KG1 (cell line): ENCODE results near the gene PNLIPRP3.

ENCODE experiments used
- DNase-seq: peaks from one replicate; lab custom pipeline; 2025; lab: John Stamatoyannopoulos, UW

The PNLIPRP3 gene

DNA sequence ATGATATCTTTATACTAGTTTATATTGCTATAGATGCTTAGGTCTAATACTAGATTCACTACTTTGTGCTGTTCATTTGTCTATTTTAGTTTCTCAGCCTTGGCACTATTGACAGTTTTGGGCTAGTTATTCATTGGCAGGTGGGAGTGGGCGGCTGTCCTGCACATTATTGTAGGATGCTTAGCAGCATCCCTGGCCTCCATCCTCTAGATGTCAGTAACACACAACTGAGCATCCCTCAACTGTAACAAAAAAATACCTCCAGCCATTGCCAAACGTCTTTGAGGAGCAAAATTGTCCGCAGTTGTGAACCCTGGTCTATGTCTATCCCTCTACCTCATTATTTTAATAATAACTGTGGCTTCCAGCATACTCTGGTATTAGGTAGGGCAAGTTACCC lies 83.7 kb downstream of the PNLIPRP3 start:
- DNase-seq, result no peak

- DNase-seq, result no peak
These were observed 94.0 kb downstream of the PNLIPRP3 start for GRCh38 chr10:116521424-116522290.

DNA sequence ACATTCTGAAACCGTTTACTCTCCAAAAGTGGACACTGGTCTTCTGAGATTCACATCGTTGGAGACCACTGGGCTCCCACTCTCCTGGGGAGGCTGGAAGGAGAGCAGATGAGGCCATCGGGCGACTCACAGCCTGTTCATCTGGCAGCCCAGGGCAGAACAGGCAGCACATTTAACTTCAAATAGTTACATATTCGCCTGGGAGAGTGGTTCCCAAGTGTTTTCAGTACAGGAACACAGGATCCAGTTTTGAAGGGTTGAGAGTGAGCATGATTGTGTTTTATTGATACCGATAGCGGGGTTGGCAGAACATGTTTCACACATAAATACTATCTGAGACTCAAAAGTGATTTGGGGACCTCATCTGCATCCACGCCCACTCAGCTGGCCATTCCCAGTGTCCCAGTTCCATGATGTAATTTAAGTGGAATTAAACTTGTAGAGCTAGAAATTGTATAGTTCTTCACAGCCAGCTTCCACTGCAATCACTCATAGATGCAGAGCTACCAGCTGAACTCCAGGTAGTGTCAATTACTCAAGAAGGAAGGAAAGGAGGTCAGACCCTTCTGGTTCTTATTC lies 95.2 kb downstream of the PNLIPRP3 start:
- DNase-seq, result no peak

- no peak for DNase-seq
These were observed 97.1 kb downstream of the PNLIPRP3 start for GRCh38 chr10:116524736-116525135.

DNA sequence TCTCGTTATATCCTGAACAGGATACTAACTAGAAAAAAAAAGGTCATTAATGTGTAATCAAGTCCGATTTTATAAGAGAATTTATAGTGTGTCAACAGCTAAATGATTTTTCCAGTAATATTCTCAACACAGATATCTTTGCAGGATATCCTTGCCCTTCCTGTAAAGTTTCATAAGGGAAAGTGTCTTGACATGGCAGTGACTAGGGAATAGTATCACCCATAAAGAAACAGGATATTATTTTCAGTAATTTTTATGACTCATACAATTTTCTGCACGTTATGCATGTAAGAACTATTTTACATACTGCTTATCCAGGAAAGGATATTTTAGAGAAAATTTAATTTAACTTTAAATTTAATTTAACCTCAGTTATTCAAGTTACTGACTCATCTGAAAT lies 98.6 kb downstream of the PNLIPRP3 start:
- DNase-seq, result no peak
